ENCODE data around the gene SURF2. TPM values are rescaled to one million over a fixed set of nuclear protein-coding genes. Genes with fewer than 3 reads are reported as not detected.
A peak's percentile ranks its signal among the peaks of the same experiment; 100 is the strongest.
"Not testable (repeated sequence)": the region's sequence is repeated elsewhere in the genome, so short reads cannot be mapped to it uniquely, and the experiment has no call there.

SURF2 gene
- total RNA-seq, 4 donors from 2014 or later, result 16.1 to 36.4 (median 28.7) TPM

DNA sequence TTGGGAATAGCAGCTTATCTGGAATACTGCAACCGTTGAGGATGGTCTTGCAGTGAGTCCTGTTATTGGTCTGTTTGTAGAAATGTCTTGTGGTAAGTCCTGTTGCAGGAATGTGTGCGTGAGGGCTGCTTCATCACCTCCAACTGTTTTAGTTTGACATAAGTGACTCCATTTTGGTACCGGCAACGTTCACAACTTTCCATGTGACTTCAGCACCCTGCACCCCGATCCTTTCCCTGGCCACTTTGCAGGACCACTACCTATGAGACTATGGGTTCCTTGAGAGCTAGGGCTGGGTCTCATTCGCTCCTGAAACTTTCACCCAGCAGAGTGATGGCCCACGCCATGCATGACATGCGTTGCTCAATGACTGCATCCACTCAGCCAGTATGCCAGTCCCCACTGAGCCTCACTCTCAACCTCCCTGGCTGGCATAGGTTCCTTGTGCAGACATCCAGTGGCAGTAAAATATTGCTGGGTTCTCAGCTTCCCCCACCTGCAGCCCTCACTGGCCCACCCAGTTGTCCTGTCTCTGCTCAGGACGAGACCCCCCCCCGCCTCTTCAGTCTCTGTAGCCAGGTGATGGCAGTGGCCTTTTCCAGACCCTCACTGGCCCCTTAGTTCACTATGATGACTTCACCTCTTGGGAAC lies 28.4 kb upstream of the SURF2 start:
- TF ChIP-seq, protein P1, sequence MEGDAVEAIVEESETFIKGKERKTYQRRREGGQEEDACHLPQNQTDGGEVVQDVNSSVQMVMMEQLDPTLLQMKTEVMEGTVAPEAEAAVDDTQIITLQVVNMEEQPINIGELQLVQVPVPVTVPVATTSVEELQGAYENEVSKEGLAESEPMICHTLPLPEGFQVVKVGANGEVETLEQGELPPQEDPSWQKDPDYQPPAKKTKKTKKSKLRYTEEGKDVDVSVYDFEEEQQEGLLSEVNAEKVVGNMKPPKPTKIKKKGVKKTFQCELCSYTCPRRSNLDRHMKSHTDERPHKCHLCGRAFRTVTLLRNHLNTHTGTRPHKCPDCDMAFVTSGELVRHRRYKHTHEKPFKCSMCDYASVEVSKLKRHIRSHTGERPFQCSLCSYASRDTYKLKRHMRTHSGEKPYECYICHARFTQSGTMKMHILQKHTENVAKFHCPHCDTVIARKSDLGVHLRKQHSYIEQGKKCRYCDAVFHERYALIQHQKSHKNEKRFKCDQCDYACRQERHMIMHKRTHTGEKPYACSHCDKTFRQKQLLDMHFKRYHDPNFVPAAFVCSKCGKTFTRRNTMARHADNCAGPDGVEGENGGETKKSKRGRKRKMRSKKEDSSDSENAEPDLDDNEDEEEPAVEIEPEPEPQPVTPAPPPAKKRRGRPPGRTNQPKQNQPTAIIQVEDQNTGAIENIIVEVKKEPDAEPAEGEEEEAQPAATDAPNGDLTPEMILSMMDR (IDR thresholded peaks at IDR 0.05), result no peak
- TF ChIP-seq EP300 (IDR thresholded peaks at IDR 0.05), result no peak
- no peak for TF ChIP-seq POLR2AphosphoS5 (IDR thresholded peaks at IDR 0.05)
- no peak for TF ChIP-seq POLR2A (IDR thresholded peaks at IDR 0.05; ENCODE audit: low read depth)
- Histone ChIP-seq H3K27me3 (no peaks in the 10 kb centered on the region), H3K36me3 (peaks cover 20 to 31% (median 28%) of the 10 kb centered on the region in 4 donors), H3K9me3 (no peaks in the 10 kb centered on the region), H3K4me3 (no peak overlapping the region), H3K27ac (replicated peaks in 1 of 4) (no peak overlapping the region), H3K4me1 (no peaks in the 10 kb centered on the region)
- WGBS, result 86% methylated on average over 8 of the region's 10 CpGs
- intact Hi-C loops (cut with DNase I), result no loop called here
- no peak for DNase-seq (ENCODE audit: extremely low spot score)

DNA sequence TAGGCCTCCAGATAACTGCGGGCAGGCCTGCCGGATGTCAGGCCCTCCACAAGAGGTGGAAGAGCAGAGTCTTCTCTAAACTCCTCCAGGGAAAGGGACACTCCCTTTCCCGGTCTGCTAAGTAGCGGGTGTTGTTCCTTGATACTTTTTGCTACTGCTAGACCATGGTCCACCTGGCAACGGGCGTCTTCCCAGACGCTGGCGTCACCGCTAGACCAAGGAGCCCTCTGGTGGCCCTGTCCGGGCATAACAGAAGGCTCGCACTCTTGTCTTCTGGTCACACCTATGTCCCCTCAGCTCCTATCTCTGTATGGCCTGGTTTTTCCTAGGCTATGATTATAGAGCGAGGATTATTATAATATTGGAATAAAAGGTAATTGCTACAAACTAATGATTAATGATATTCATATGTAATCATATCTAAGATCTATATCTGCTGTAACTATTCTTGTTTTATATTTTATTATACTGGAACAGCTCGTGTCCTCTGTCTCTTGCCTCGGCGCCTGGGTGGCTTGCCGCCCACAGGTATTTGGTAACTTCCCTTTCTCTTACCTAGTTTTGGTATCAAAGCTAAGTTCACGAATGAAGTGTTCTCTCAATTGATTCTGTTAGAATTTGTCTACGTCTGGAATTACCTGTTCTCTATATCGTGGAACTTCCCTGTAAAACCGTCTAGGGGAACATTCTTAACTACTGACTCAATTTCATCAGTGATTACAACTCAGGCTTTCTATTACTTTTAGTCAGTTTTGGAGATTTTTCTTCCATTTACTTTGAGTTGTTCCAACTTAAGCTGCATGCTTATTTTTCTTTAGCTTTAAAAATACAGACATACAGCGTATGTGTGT lies 26.8 kb upstream of the SURF2 start:
- TF ChIP-seq, protein P1 (IDR thresholded peaks at IDR 0.05), result peak; percentile 40 to 64 (median 60)
- H3K27me3 ChIP-seq; H3K9me3 ChIP-seq; H3K4me3 ChIP-seq; DNase-seq (ENCODE audit: extremely low spot score); H3K27ac ChIP-seq (replicated peaks in 1 of 4): not testable (repeated sequence)
- 51% methylated on average over 21 of the region's 21 CpGs for WGBS
- Histone ChIP-seq H3K4me1 (peaks cover 4 to 15% (median 11%) of the 10 kb centered on the region in 4 donors), H3K36me3 (peaks cover 35 to 47% (median 44%) of the 10 kb centered on the region in 4 donors)
- intact Hi-C loops (cut with DNase I), result loop anchor here (5.0 to 10.0 kb wide), 2 partner anchors 142 to 225 kb away; no protein-coding TSS in a partner anchor

DNA sequence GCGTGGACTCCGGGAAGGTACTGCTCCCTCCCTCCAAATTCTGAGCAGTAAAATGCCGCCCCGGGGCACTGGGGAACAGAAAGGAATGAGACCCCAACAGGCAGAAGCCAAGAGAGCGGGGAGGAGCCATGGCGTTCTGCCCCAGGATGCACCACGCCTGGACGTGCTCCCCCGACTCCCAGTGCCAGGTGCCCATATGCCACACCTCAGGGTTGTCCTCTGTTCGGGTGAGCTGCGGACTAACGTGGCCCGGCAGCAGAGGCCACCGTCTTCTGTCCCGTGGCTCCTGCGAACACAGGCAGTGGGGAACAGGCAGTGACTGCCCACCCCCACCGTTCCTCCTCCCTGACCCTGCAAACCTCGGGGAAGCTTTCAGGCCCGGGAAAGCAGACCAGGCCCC lies 25.1 kb upstream of the SURF2 start:
- intact Hi-C loops (cut with DNase I), result loop anchor here (5.0 to 10.0 kb wide), 2 partner anchors 144 to 226 kb away; no protein-coding TSS in a partner anchor
- Histone ChIP-seq H3K9me3 (no peaks in the 10 kb centered on the region), H3K36me3 (peaks cover 36 to 49% (median 44%) of the 10 kb centered on the region in 4 donors), H3K27ac (replicated peaks in 1 of 4) (no peak overlapping the region), H3K4me1 (peaks cover 12 to 26% (median 22%) of the 10 kb centered on the region in 4 donors), H3K27me3 (no peaks in the 10 kb centered on the region), H3K4me3 (no peak overlapping the region)
- TF ChIP-seq POLR2A (IDR thresholded peaks at IDR 0.05; ENCODE audit: low read depth) (no peak), POLR2AphosphoS5 (IDR thresholded peaks at IDR 0.05) (no peak), EP300 (IDR thresholded peaks at IDR 0.05) (no peak)
- TF ChIP-seq, protein P1 (IDR thresholded peaks at IDR 0.05), result no peak
- WGBS, result 84% methylated on average over 16 of the region's 19 CpGs
- DNase-seq (ENCODE audit: extremely low spot score), result no peak

DNA sequence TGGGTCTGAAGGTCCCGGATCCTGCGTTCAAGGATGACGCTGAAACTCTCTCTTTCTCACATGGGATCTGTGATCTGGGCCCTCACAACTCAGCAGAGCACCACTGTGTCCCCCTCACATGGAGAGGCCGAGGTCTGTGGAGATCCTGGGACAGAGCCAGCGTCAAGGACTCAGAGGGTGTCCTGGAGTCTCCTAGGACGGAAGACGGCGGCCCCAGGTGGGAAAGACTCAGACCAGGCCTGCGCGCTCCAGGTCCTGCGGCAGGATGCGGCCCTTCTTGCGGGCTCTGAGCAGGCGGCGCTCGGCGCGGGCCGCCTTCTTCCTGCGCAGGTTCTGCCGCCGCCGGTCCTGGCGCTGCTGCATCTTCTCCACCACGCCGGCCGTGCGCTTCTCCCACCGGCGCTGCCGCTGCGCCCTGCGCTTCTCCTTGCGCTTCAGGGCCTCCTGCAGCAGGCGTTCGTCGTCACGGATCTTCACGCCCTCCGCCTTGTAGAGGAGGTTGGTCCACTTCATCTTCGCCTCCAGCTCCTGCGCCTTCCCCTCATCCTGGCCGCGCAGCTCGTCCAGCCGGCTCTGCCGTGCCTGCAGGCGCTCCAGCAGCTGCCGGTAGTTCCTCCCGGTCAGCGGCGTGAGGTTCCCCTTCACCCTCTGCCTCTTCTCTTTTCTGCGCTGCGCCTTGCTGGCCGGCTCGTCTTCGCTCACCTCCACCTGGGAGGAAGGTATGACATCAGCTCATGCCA lies 24.5 kb upstream of the SURF2 start:
- Histone ChIP-seq H3K27me3 (no peaks in the 10 kb centered on the region), H3K27ac (replicated peaks in 1 of 4) (no peak overlapping the region), H3K4me3 (no peak overlapping the region), H3K4me1 (peaks cover 17 to 32% (median 28%) of the 10 kb centered on the region in 4 donors), H3K9me3 (no peaks in the 10 kb centered on the region), H3K36me3 (peaks cover 36 to 49% (median 44%) of the 10 kb centered on the region in 4 donors)
- TF ChIP-seq POLR2AphosphoS5 (IDR thresholded peaks at IDR 0.05) (no peak), EP300 (IDR thresholded peaks at IDR 0.05) (no peak), POLR2A (IDR thresholded peaks at IDR 0.05; ENCODE audit: low read depth) (no peak)
- TF ChIP-seq, protein P1 (IDR thresholded peaks at IDR 0.05), result no peak
- intact Hi-C loops (cut with DNase I), result loop anchor here (5.0 to 10.0 kb wide), 2 partner anchors 145 to 227 kb away; no protein-coding TSS in a partner anchor
- 94% methylated on average over 50 of the region's 57 CpGs for WGBS
- DNase-seq (ENCODE audit: extremely low spot score), result no peak
